Inflammatory macrophage treated with lipopolysaccharide for 4 hours (primary cell): ENCODE results near the gene KCNQ1.
A peak's percentile ranks its signal among the peaks of the same experiment; 100 is the strongest.

Experiments used
- DNase-seq: peaks from one replicate; pipeline ENCODE4 v3.0.0-alpha.2; 2020

The KCNQ1 gene

GRCh38 chr11:2775626-2776350 is 331.0 kb downstream of the KCNQ1 start:
- no peak for DNase-seq

GRCh38 chr11:2776351-2777061 is 331.7 kb downstream of the KCNQ1 start:
- no peak for DNase-seq

GRCh38 chr11:2777386-2777785 is 332.6 kb downstream of the KCNQ1 start:
- no peak for DNase-seq

GRCh38 chr11:2777871-2778629 is 333.2 kb downstream of the KCNQ1 start:
- no peak for DNase-seq

- DNase-seq: no peak
Observed at GRCh38 chr11:2778630-2779498, 334.1 kb downstream of the KCNQ1 start.

- no peak for DNase-seq
Observed at GRCh38 chr11:2779499-2779980, 334.7 kb downstream of the KCNQ1 start.

- DNase-seq: no peak
Observed at GRCh38 chr11:2779981-2780849, 335.4 kb downstream of the KCNQ1 start.

- no peak for DNase-seq
Observed at GRCh38 chr11:2780850-2781407, 336.1 kb downstream of the KCNQ1 start.

- DNase-seq: no peak
Observed at GRCh38 chr11:2781408-2782274, 336.8 kb downstream of the KCNQ1 start.

- DNase-seq: no peak
Observed at GRCh38 chr11:2782769-2783168, 338.0 kb downstream of the KCNQ1 start.

GRCh38 chr11:2783536-2784082 is 338.8 kb downstream of the KCNQ1 start:
- DNase-seq: peak; percentile 78

- DNase-seq: no peak
Observed at GRCh38 chr11:2787816-2788167, 343.0 kb downstream of the KCNQ1 start.

- DNase-seq: no peak
Observed at GRCh38 chr11:2788168-2789071, 343.6 kb downstream of the KCNQ1 start.

GRCh38 chr11:2789331-2789730 is 344.5 kb downstream of the KCNQ1 start:
- no peak for DNase-seq

GRCh38 chr11:2789791-2790567 is 345.2 kb downstream of the KCNQ1 start:
- no peak for DNase-seq

GRCh38 chr11:2790568-2790921 is 345.7 kb downstream of the KCNQ1 start:
- no peak for DNase-seq

- DNase-seq: no peak
Observed at GRCh38 chr11:2791139-2791520, 346.3 kb downstream of the KCNQ1 start.
